Measurements from ENCODE around the gene TECR.

TECR gene

DNA sequence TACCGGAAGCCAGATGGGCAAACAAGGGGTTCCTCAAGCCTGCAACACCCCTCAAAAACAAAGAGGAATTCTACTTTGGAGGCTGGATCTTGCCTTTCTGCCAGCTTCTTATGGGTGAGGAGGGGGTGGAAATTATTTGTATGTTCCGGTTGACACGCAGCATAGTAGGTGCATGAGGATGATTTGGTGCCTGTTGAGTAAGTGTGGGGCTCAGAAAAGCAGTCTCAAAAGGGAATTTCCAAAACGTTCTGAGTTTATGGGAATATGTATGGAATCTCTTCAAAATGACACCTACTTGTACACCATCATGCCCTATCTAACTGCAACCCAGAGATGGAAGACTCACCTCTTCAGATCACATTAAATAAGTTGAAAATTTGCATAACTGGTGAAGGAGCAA, 3.0 kb upstream of the TECR start:
- Histone ChIP-seq H3K9ac (ENCODE audit: low read length) (no peak overlapping the region), H3K4ac (ENCODE audit: low read depth, low read length) (no peak overlapping the region), H2BK15ac (replicated peaks; ENCODE audit: low read depth) (no peak overlapping the region), H4K5ac (ENCODE audit: low read length) (no peak overlapping the region), H3K18ac (ENCODE audit: low read length) (no peak overlapping the region), H2BK120ac (ENCODE audit: low read depth, low read length) (no peak overlapping the region), H3K27me3 (ENCODE audit: insufficient read depth, low read length, poor library complexity) (no peaks in the 10 kb centered on the region), H3K36me3 (ENCODE audit: control insufficient read depth, insufficient read depth, low read length) (no peaks in the 10 kb centered on the region), H3K56ac (ENCODE audit: low read length) (no peak overlapping the region), H3K23ac (ENCODE audit: low read length) (no peak overlapping the region), H4K8ac (ENCODE audit: low read depth, low read length) (no peak overlapping the region), H2AK5ac (ENCODE audit: low read length) (no peak overlapping the region), H3K4me3 (ENCODE audit: low read length) (no peak overlapping the region), H2BK5ac (ENCODE audit: low read length) (no peak overlapping the region), H3K4me2 (ENCODE audit: low read length) (no peak overlapping the region), H3K79me1 (ENCODE audit: low read length) (peaks cover 5% of the 10 kb centered on the region), H3K79me2 (ENCODE audit: control insufficient read depth, insufficient read depth, low read length) (peaks cover 11% of the 10 kb centered on the region), H3K27ac (ENCODE audit: low read depth, low read length) (no peak overlapping the region), H3K4me1 (ENCODE audit: control insufficient read depth, low read depth, low read length) (no peaks in the 10 kb centered on the region)
- DNase-seq, result no peak
- WGBS (ENCODE audit: extremely low coverage, insufficient coverage, low lambda C conversion rate), result no CpG with 5 or more reads among the region's 4 CpGs

DNA sequence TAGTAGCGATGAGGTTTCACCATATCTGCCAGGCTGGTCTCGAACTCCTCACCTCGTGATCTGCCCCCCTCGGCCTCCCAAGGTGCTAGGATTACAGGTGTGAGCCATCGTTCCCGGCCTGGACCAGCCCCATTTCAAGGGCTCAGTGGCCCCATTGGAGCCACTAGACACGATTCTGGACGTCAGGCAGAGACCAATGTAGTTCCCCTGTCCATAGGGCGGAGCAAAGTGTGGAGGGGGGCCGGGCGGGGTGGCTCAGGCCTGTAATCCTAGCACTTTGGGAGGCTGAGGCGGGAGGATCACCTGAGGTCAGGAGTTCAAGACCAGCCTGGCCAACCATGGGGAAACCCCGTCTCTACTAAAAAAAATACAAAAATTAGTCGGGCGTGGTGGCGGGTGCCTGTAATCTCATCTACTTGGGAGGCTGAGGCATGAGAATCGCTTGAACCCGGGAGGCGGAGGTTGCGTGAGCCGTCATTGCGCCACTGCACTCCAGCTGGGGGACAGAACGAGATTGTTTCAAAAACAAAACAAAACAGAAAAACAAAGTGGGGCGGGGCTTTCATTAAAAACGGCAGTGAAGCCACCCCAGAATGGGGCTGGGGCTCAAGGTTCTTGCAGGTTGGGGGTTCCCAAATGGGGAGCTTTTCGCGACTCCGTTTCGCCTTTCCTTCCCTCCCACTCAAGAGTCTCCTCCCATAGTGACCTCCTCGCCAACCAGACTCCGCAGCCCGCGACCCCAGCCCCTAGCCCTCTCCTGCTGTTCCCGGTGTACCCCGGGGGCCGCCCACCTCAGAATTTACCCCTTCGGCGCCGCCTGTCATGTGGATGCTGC, 758 bp upstream of the TECR start:
- no peak overlapping the region for H3K23ac ChIP-seq (ENCODE audit: low read length)
- peak overlapping the region; percentile 32 for H3K4me3 ChIP-seq (ENCODE audit: low read length)
- H3K79me1 ChIP-seq (ENCODE audit: low read length), result peaks cover 8% of the 10 kb centered on the region
- peak overlapping the region; percentile 61 for H3K4me2 ChIP-seq (ENCODE audit: low read length)
- no peak overlapping the region for H2BK120ac ChIP-seq (ENCODE audit: low read depth, low read length)
- H3K4me1 ChIP-seq (ENCODE audit: control insufficient read depth, low read depth, low read length), result no peaks in the 10 kb centered on the region
- H3K4ac ChIP-seq (ENCODE audit: low read depth, low read length), result no peak overlapping the region
- H3K36me3 ChIP-seq (ENCODE audit: control insufficient read depth, insufficient read depth, low read length), result no peaks in the 10 kb centered on the region
- no peak overlapping the region for H2BK5ac ChIP-seq (ENCODE audit: low read length)
- H3K56ac ChIP-seq (ENCODE audit: low read length), result peak overlapping the region; percentile 77
- no CpG with 5 or more reads among the region's 39 CpGs for WGBS (ENCODE audit: extremely low coverage, insufficient coverage, low lambda C conversion rate)
- H3K9ac ChIP-seq (ENCODE audit: low read length), result peak overlapping the region; percentile 56
- H3K27ac ChIP-seq (ENCODE audit: low read depth, low read length), result no peak overlapping the region
- no peak overlapping the region for H2AK5ac ChIP-seq (ENCODE audit: low read length)
- no peaks in the 10 kb centered on the region for H3K27me3 ChIP-seq (ENCODE audit: insufficient read depth, low read length, poor library complexity)
- H3K18ac ChIP-seq (ENCODE audit: low read length), result no peak overlapping the region
- no peak overlapping the region for H2BK15ac ChIP-seq (replicated peaks; ENCODE audit: low read depth)
- H3K79me2 ChIP-seq (ENCODE audit: control insufficient read depth, insufficient read depth, low read length), result peaks cover 18% of the 10 kb centered on the region
- no peak overlapping the region for H4K8ac ChIP-seq (ENCODE audit: low read depth, low read length)
- no peak overlapping the region for H4K5ac ChIP-seq (ENCODE audit: low read length)
- DNase-seq, result no peak

DNA sequence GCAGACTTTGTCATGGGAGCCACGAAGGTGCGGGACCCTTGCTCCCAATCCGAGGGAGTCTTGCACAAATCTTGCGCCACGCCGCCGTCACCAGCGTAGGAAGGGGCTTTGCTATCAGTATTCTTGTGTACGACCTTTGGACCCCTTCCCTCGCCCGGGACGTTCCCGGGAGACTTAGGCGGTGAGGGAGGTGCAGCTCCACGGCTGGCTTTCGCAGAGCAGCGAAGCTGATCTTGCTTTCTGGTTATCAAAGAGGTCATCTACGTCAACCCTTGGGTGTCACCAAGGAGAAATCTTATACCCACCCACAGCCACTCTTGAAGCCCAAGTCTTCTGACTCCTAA, 583 bp downstream of the TECR start:
- Histone ChIP-seq H2AK5ac (ENCODE audit: low read length) (no peak overlapping the region), H3K27me3 (ENCODE audit: insufficient read depth, low read length, poor library complexity) (no peaks in the 10 kb centered on the region), H3K9ac (ENCODE audit: low read length) (peak overlapping the region; percentile 94), H4K5ac (ENCODE audit: low read length) (no peak overlapping the region), H3K23ac (ENCODE audit: low read length) (no peak overlapping the region), H4K8ac (ENCODE audit: low read depth, low read length) (no peak overlapping the region), H3K36me3 (ENCODE audit: control insufficient read depth, insufficient read depth, low read length) (no peaks in the 10 kb centered on the region), H3K4me2 (ENCODE audit: low read length) (peak overlapping the region; percentile 94), H3K4ac (ENCODE audit: low read depth, low read length) (no peak overlapping the region), H3K27ac (ENCODE audit: low read depth, low read length) (peak overlapping the region; percentile 31), H3K56ac (ENCODE audit: low read length) (peak overlapping the region; percentile 99), H3K18ac (ENCODE audit: low read length) (peak overlapping the region; percentile 15), H2BK5ac (ENCODE audit: low read length) (peak overlapping the region; percentile 78), H3K4me1 (ENCODE audit: control insufficient read depth, low read depth, low read length) (no peaks in the 10 kb centered on the region), H2BK15ac (replicated peaks; ENCODE audit: low read depth) (no peak overlapping the region), H2BK120ac (ENCODE audit: low read depth, low read length) (no peak overlapping the region), H3K79me2 (ENCODE audit: control insufficient read depth, insufficient read depth, low read length) (peaks cover 20% of the 10 kb centered on the region), H3K4me3 (ENCODE audit: low read length) (peak overlapping the region; percentile 92), H3K79me1 (ENCODE audit: low read length) (peaks cover 13% of the 10 kb centered on the region)
- WGBS (ENCODE audit: extremely low coverage, insufficient coverage, low lambda C conversion rate), result no CpG with 5 or more reads among the region's 18 CpGs
- DNase-seq, result peak; percentile 45

DNA sequence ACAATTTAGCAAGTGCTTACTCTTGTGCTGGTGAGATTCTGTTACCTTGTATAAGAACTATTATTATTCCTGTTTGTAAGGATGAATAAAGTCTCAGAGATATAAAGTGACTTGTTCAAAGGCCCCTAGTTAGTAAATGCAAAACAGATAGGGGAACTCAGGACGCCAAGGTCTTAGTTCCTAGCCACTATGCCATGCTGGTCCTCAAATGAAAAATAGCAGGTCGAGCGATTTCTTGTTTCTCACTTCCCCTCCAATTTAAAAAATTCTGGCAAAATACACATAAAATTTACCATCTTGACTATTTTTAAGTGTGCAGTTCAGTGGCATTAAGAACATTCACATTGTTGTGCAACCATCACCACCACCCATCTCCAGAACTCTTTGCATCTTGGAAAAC, 1.1 kb downstream of the TECR start:
- H2AK5ac ChIP-seq (ENCODE audit: low read length), result no peak overlapping the region
- no peaks in the 10 kb centered on the region for H3K36me3 ChIP-seq (ENCODE audit: control insufficient read depth, insufficient read depth, low read length)
- H3K56ac ChIP-seq (ENCODE audit: low read length), result no peak overlapping the region
- no peak overlapping the region for H3K9ac ChIP-seq (ENCODE audit: low read length)
- H3K27me3 ChIP-seq (ENCODE audit: insufficient read depth, low read length, poor library complexity), result no peaks in the 10 kb centered on the region
- H3K18ac ChIP-seq (ENCODE audit: low read length), result no peak overlapping the region
- H4K8ac ChIP-seq (ENCODE audit: low read depth, low read length), result no peak overlapping the region
- no peak for DNase-seq
- H3K4ac ChIP-seq (ENCODE audit: low read depth, low read length), result no peak overlapping the region
- H3K4me3 ChIP-seq (ENCODE audit: low read length), result no peak overlapping the region
- H3K23ac ChIP-seq (ENCODE audit: low read length), result no peak overlapping the region
- no peak overlapping the region for H2BK5ac ChIP-seq (ENCODE audit: low read length)
- peaks cover 20% of the 10 kb centered on the region for H3K79me2 ChIP-seq (ENCODE audit: control insufficient read depth, insufficient read depth, low read length)
- H3K79me1 ChIP-seq (ENCODE audit: low read length), result peaks cover 13% of the 10 kb centered on the region
- no peak overlapping the region for H2BK120ac ChIP-seq (ENCODE audit: low read depth, low read length)
- no peak overlapping the region for H3K4me2 ChIP-seq (ENCODE audit: low read length)
- no peaks in the 10 kb centered on the region for H3K4me1 ChIP-seq (ENCODE audit: control insufficient read depth, low read depth, low read length)
- H2BK15ac ChIP-seq (replicated peaks; ENCODE audit: low read depth), result no peak overlapping the region
- H4K5ac ChIP-seq (ENCODE audit: low read length), result no peak overlapping the region
- WGBS (ENCODE audit: extremely low coverage, insufficient coverage, low lambda C conversion rate), result no CpG with 5 or more reads among the region's 3 CpGs
- no peak overlapping the region for H3K27ac ChIP-seq (ENCODE audit: low read depth, low read length)

DNA sequence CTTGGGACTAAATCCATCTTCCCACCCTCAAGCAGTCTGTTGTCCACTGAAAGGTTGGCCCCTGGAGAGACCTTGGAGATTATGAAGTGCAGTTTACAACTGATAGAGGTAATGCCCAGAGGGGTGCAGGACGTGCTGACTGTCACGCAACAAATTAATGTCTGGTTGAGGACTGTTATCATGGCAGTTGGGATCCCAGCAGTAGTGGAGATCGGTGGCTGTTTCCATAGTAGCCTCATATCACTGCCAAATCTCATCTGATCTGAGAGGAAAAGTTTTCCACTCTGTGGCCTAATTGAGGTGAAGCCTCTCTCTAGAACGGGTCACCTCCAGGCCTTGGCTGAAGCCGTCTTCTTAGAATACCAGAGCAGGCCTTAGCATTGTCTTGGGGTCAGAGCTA, 4.1 kb downstream of the TECR start:
- no peak overlapping the region for H3K18ac ChIP-seq (ENCODE audit: low read length)
- no peak overlapping the region for H3K4me2 ChIP-seq (ENCODE audit: low read length)
- no peak overlapping the region for H2BK15ac ChIP-seq (replicated peaks; ENCODE audit: low read depth)
- no peaks in the 10 kb centered on the region for H3K36me3 ChIP-seq (ENCODE audit: control insufficient read depth, insufficient read depth, low read length)
- H3K56ac ChIP-seq (ENCODE audit: low read length), result no peak overlapping the region
- H2BK5ac ChIP-seq (ENCODE audit: low read length), result no peak overlapping the region
- H3K23ac ChIP-seq (ENCODE audit: low read length), result no peak overlapping the region
- no CpG with 5 or more reads among the region's 5 CpGs for WGBS (ENCODE audit: extremely low coverage, insufficient coverage, low lambda C conversion rate)
- DNase-seq, result no peak
- H4K5ac ChIP-seq (ENCODE audit: low read length), result no peak overlapping the region
- H3K4ac ChIP-seq (ENCODE audit: low read depth, low read length), result no peak overlapping the region
- peaks cover 26% of the 10 kb centered on the region for H3K79me2 ChIP-seq (ENCODE audit: control insufficient read depth, insufficient read depth, low read length)
- peaks cover 9% of the 10 kb centered on the region for H3K4me1 ChIP-seq (ENCODE audit: control insufficient read depth, low read depth, low read length)
- peaks cover 20% of the 10 kb centered on the region for H3K79me1 ChIP-seq (ENCODE audit: low read length)
- no peaks in the 10 kb centered on the region for H3K27me3 ChIP-seq (ENCODE audit: insufficient read depth, low read length, poor library complexity)
- H3K9ac ChIP-seq (ENCODE audit: low read length), result no peak overlapping the region
- no peak overlapping the region for H2AK5ac ChIP-seq (ENCODE audit: low read length)
- no peak overlapping the region for H4K8ac ChIP-seq (ENCODE audit: low read depth, low read length)
- no peak overlapping the region for H3K27ac ChIP-seq (ENCODE audit: low read depth, low read length)
- no peak overlapping the region for H2BK120ac ChIP-seq (ENCODE audit: low read depth, low read length)
- no peak overlapping the region for H3K4me3 ChIP-seq (ENCODE audit: low read length)
